ENCODE measurements around the gene SLC22A23.

SLC22A23 gene

GRCh38 chr6:3376893-3377535 is 79.8 kb downstream of the SLC22A23 start:
- Histone ChIP-seq H3K4me3 (ENCODE audit: insufficient read length, low read depth) (no peak overlapping the region), H3K27me3 (ENCODE audit: insufficient read depth, insufficient read length) (no peaks in the 10 kb centered on the region), H3K9ac (ENCODE audit: insufficient read length, low read depth) (no peak overlapping the region), H3K36me3 (ENCODE audit: insufficient read depth, insufficient read length, low read length) (peaks cover 4% of the 10 kb centered on the region), H3K9me3 (ENCODE audit: insufficient read depth, low read length) (no peaks in the 10 kb centered on the region), H3K4me1 (ENCODE audit: insufficient read depth, insufficient read length) (peaks cover 6% of the 10 kb centered on the region)
- no peak for DNase-seq (ENCODE audit: low read depth, low spot score)
- TF ChIP-seq ZNF274 (IDR thresholded peaks at IDR 0.05; ENCODE audit: low read depth, low read length) (no peak), YY1 (IDR thresholded peaks at IDR 0.05; ENCODE audit: insufficient read depth, insufficient read length) (no peak), SUZ12 (IDR thresholded peaks at IDR 0.05; ENCODE audit: extremely low read depth, insufficient read depth, insufficient read length) (no peak)

- no peak for TF ChIP-seq SUZ12 (IDR thresholded peaks at IDR 0.05; ENCODE audit: extremely low read depth, insufficient read depth, insufficient read length)
- no peak for TF ChIP-seq ZNF274 (IDR thresholded peaks at IDR 0.05; ENCODE audit: low read depth, low read length)
- no peak for TF ChIP-seq YY1 (IDR thresholded peaks at IDR 0.05; ENCODE audit: insufficient read depth, insufficient read length)
- H3K4me3 ChIP-seq (ENCODE audit: insufficient read length, low read depth) = no peak overlapping the region
- H3K27me3 ChIP-seq (ENCODE audit: insufficient read depth, insufficient read length) = no peaks in the 10 kb centered on the region
- DNase-seq (ENCODE audit: low read depth, low spot score) = no peak
- H3K9ac ChIP-seq (ENCODE audit: insufficient read length, low read depth) = no peak overlapping the region
- peaks cover 4% of the 10 kb centered on the region for H3K36me3 ChIP-seq (ENCODE audit: insufficient read depth, insufficient read length, low read length)
- H3K4me1 ChIP-seq (ENCODE audit: insufficient read depth, insufficient read length) = peaks cover 6% of the 10 kb centered on the region
- H3K9me3 ChIP-seq (ENCODE audit: insufficient read depth, low read length) = no peaks in the 10 kb centered on the region
Measured at GRCh38 chr6:3376064-3376463, 80.8 kb downstream of the SLC22A23 start.

GRCh38 chr6:3373597-3374203 is 83.2 kb downstream of the SLC22A23 start:
- Histone ChIP-seq H3K9ac (ENCODE audit: insufficient read length, low read depth) (no peak overlapping the region), H3K9me3 (ENCODE audit: insufficient read depth, low read length) (no peaks in the 10 kb centered on the region), H3K4me1 (ENCODE audit: insufficient read depth, insufficient read length) (peaks cover 6% of the 10 kb centered on the region), H3K4me3 (ENCODE audit: insufficient read length, low read depth) (no peak overlapping the region), H3K27me3 (ENCODE audit: insufficient read depth, insufficient read length) (no peaks in the 10 kb centered on the region), H3K36me3 (ENCODE audit: insufficient read depth, insufficient read length, low read length) (peaks cover 4% of the 10 kb centered on the region)
- no peak for DNase-seq (ENCODE audit: low read depth, low spot score)
- TF ChIP-seq SUZ12 (IDR thresholded peaks at IDR 0.05; ENCODE audit: extremely low read depth, insufficient read depth, insufficient read length) (no peak), ZNF274 (IDR thresholded peaks at IDR 0.05; ENCODE audit: low read depth, low read length) (no peak)

- DNase-seq (ENCODE audit: low read depth, low spot score) = no peak
- no peaks in the 10 kb centered on the region for H3K27me3 ChIP-seq (ENCODE audit: insufficient read depth, insufficient read length)
- no peak overlapping the region for H3K4me3 ChIP-seq (ENCODE audit: insufficient read length, low read depth)
- peaks cover 4% of the 10 kb centered on the region for H3K36me3 ChIP-seq (ENCODE audit: insufficient read depth, insufficient read length, low read length)
- H3K4me1 ChIP-seq (ENCODE audit: insufficient read depth, insufficient read length) = peaks cover 6% of the 10 kb centered on the region
- TF ChIP-seq SUZ12 (IDR thresholded peaks at IDR 0.05; ENCODE audit: extremely low read depth, insufficient read depth, insufficient read length) (no peak), YY1 (IDR thresholded peaks at IDR 0.05; ENCODE audit: insufficient read depth, insufficient read length) (no peak), ZNF274 (IDR thresholded peaks at IDR 0.05; ENCODE audit: low read depth, low read length) (no peak)
- H3K9ac ChIP-seq (ENCODE audit: insufficient read length, low read depth) = no peak overlapping the region
- no peaks in the 10 kb centered on the region for H3K9me3 ChIP-seq (ENCODE audit: insufficient read depth, low read length)
Measured at GRCh38 chr6:3372912-3373554, 83.8 kb downstream of the SLC22A23 start.

- H3K4me1 ChIP-seq (ENCODE audit: insufficient read depth, insufficient read length) = peaks cover 6% of the 10 kb centered on the region
- H3K36me3 ChIP-seq (ENCODE audit: insufficient read depth, insufficient read length, low read length) = peaks cover 4% of the 10 kb centered on the region
- H3K9me3 ChIP-seq (ENCODE audit: insufficient read depth, low read length) = no peaks in the 10 kb centered on the region
- H3K4me3 ChIP-seq (ENCODE audit: insufficient read length, low read depth) = no peak overlapping the region
- no peak for DNase-seq (ENCODE audit: low read depth, low spot score)
- H3K27me3 ChIP-seq (ENCODE audit: insufficient read depth, insufficient read length) = no peaks in the 10 kb centered on the region
- TF ChIP-seq ZNF274 (IDR thresholded peaks at IDR 0.05; ENCODE audit: low read depth, low read length) = no peak
- no peak for TF ChIP-seq SUZ12 (IDR thresholded peaks at IDR 0.05; ENCODE audit: extremely low read depth, insufficient read depth, insufficient read length)
- no peak for TF ChIP-seq YY1 (IDR thresholded peaks at IDR 0.05; ENCODE audit: insufficient read depth, insufficient read length)
- H3K9ac ChIP-seq (ENCODE audit: insufficient read length, low read depth) = no peak overlapping the region
Measured at GRCh38 chr6:3372184-3372846, 84.5 kb downstream of the SLC22A23 start.

GRCh38 chr6:3371222-3371949 is 85.5 kb downstream of the SLC22A23 start:
- no peak overlapping the region for H3K9ac ChIP-seq (ENCODE audit: insufficient read length, low read depth)
- no peak for DNase-seq (ENCODE audit: low read depth, low spot score)

More at GRCh38 chr6:3371222-3371949, 85.5 kb downstream of the SLC22A23 start:
- Histone ChIP-seq H3K4me1 (ENCODE audit: insufficient read depth, insufficient read length) (peaks cover 4% of the 10 kb centered on the region), H3K36me3 (ENCODE audit: insufficient read depth, insufficient read length, low read length) (peaks cover 2% of the 10 kb centered on the region), H3K27me3 (ENCODE audit: insufficient read depth, insufficient read length) (no peaks in the 10 kb centered on the region), H3K9me3 (ENCODE audit: insufficient read depth, low read length) (no peaks in the 10 kb centered on the region), H3K4me3 (ENCODE audit: insufficient read length, low read depth) (no peak overlapping the region)
- TF ChIP-seq ZNF274 (IDR thresholded peaks at IDR 0.05; ENCODE audit: low read depth, low read length) (no peak), SUZ12 (IDR thresholded peaks at IDR 0.05; ENCODE audit: extremely low read depth, insufficient read depth, insufficient read length) (no peak), YY1 (IDR thresholded peaks at IDR 0.05; ENCODE audit: insufficient read depth, insufficient read length) (no peak)
